Nephron progenitor cell (in vitro differentiated cells): ENCODE measurements around the gene DNAJC6.

ENCODE experiments used
- DNase-seq: peaks from one replicate; pipeline ENCODE4 v3.0.0; 2021
- H3K27ac Mint-ChIP-seq: 2 replicates; pipeline ENCODE4 v1.8.0; 2021; ENCODE audit warnings: mild to moderate bottlenecking, moderate library complexity, mixed read lengths
- H3K27me3 Mint-ChIP-seq: 2 replicates; pipeline ENCODE4 v1.8.0; 2021; ENCODE audit warnings: mild to moderate bottlenecking, low read depth, mixed read lengths; ENCODE audit not compliant: poor library complexity
- H3K36me3 Mint-ChIP-seq: 2 replicates; pipeline ENCODE4 v1.8.0; 2021; ENCODE audit warnings: low read depth, mixed read lengths
- H3K4me1 Mint-ChIP-seq: 2 replicates; pipeline ENCODE4 v1.8.0; 2021; ENCODE audit warnings: mixed read lengths
- H3K4me3 Mint-ChIP-seq: 2 replicates; pipeline ENCODE4 v1.8.0; 2021; ENCODE audit warnings: mild to moderate bottlenecking, moderate library complexity, mixed read lengths
- H3K9me3 Mint-ChIP-seq: 2 replicates; pipeline ENCODE4 v1.8.0; 2021; ENCODE audit warnings: mild to moderate bottlenecking, moderate library complexity, mixed read lengths
- CTCF ChIP-seq: fragments of 200-600 bp; sonication (generic); IDR thresholded peaks from 2 replicates; pipeline ENCODE4 v1.5.0; 2021; ENCODE audit warnings: antibody characterized with exemption

Gene DNAJC6

GRCh38 chr1:65319141-65319540 is 9.8 kb downstream of the DNAJC6 start:
- H3K27ac Mint-ChIP-seq: no peak overlapping the region

GRCh38 chr1:65319754-65320153 is 10.4 kb downstream of the DNAJC6 start:
- Mint-ChIP-seq H3K9me3 (no peaks in the 10 kb centered on the region), H3K4me3 (no peak overlapping the region), H3K27me3 (peaks cover 16% of the 10 kb centered on the region), H3K4me1 (no peaks in the 10 kb centered on the region), H3K36me3 (no peaks in the 10 kb centered on the region), H3K27ac (no peak overlapping the region)
- TF ChIP-seq CTCF: no peak
- no peak for DNase-seq

More at GRCh38 chr1:65319141-65319540, 9.8 kb downstream of the DNAJC6 start:
- no peaks in the 10 kb centered on the region for H3K4me1 Mint-ChIP-seq
- H3K36me3 Mint-ChIP-seq: no peaks in the 10 kb centered on the region
- H3K4me3 Mint-ChIP-seq: no peak overlapping the region
- TF ChIP-seq CTCF: no peak
- peaks cover 19% of the 10 kb centered on the region for H3K27me3 Mint-ChIP-seq
- H3K9me3 Mint-ChIP-seq: no peaks in the 10 kb centered on the region
- DNase-seq: no peak

GRCh38 chr1:65321879-65322278 is 12.5 kb downstream of the DNAJC6 start:
- no peak overlapping the region for H3K4me3 Mint-ChIP-seq
- no peaks in the 10 kb centered on the region for H3K9me3 Mint-ChIP-seq
- H3K27me3 Mint-ChIP-seq: peaks cover 9% of the 10 kb centered on the region
- H3K4me1 Mint-ChIP-seq: no peaks in the 10 kb centered on the region
- TF ChIP-seq CTCF: no peak
- no peak for DNase-seq
- H3K27ac Mint-ChIP-seq: no peak overlapping the region
- H3K36me3 Mint-ChIP-seq: no peaks in the 10 kb centered on the region

- Mint-ChIP-seq H3K4me3 (no peak overlapping the region), H3K4me1 (no peaks in the 10 kb centered on the region), H3K9me3 (no peaks in the 10 kb centered on the region), H3K27me3 (peaks cover 9% of the 10 kb centered on the region), H3K27ac (no peak overlapping the region), H3K36me3 (no peaks in the 10 kb centered on the region)
- TF ChIP-seq CTCF: no peak
- no peak for DNase-seq
Observed at GRCh38 chr1:65323246-65323645, 13.9 kb downstream of the DNAJC6 start.

- DNase-seq: no peak
- Mint-ChIP-seq H3K9me3 (no peaks in the 10 kb centered on the region), H3K4me3 (no peak overlapping the region), H3K36me3 (no peaks in the 10 kb centered on the region), H3K27me3 (peaks cover 4% of the 10 kb centered on the region), H3K4me1 (no peaks in the 10 kb centered on the region), H3K27ac (no peak overlapping the region)
- no peak for TF ChIP-seq CTCF
Observed at GRCh38 chr1:65330021-65330420, 20.7 kb downstream of the DNAJC6 start.

GRCh38 chr1:65330822-65331221 is 21.5 kb downstream of the DNAJC6 start:
- H3K4me1 Mint-ChIP-seq: no peaks in the 10 kb centered on the region
- no peak overlapping the region for H3K4me3 Mint-ChIP-seq
- TF ChIP-seq CTCF: no peak
- no peak overlapping the region for H3K27ac Mint-ChIP-seq
- peaks cover 7% of the 10 kb centered on the region for H3K27me3 Mint-ChIP-seq
- no peaks in the 10 kb centered on the region for H3K36me3 Mint-ChIP-seq
- DNase-seq: no peak
- H3K9me3 Mint-ChIP-seq: no peaks in the 10 kb centered on the region
